ES-I3 (cell line): ENCODE results near the gene NETO2.

Experiments
- H3K36me3 ChIP-seq: 2 replicates; pipeline ENCODE4 v1.6.1; 2013; ENCODE audit warnings: mild to moderate bottlenecking, low read length, control low read depth, moderate library complexity; ENCODE audit not compliant: insufficient read depth
- H3K4me1 ChIP-seq: 2 replicates; pipeline ENCODE4 v1.6.1; 2013; ENCODE audit warnings: mild to moderate bottlenecking, control low read depth, low read length; ENCODE audit not compliant: insufficient read depth
- H3K9ac ChIP-seq: 2 replicates; pipeline ENCODE4 v1.6.1; 2013; ENCODE audit warnings: low read depth, mild to moderate bottlenecking, low read length, moderate library complexity
- H3K9me3 ChIP-seq: 2 replicates; pipeline ENCODE4 v1.6.1; 2013; ENCODE audit warnings: mild to moderate bottlenecking, low read length, moderate library complexity; ENCODE audit not compliant: control insufficient read depth, insufficient read depth

NETO2 gene

DNA sequence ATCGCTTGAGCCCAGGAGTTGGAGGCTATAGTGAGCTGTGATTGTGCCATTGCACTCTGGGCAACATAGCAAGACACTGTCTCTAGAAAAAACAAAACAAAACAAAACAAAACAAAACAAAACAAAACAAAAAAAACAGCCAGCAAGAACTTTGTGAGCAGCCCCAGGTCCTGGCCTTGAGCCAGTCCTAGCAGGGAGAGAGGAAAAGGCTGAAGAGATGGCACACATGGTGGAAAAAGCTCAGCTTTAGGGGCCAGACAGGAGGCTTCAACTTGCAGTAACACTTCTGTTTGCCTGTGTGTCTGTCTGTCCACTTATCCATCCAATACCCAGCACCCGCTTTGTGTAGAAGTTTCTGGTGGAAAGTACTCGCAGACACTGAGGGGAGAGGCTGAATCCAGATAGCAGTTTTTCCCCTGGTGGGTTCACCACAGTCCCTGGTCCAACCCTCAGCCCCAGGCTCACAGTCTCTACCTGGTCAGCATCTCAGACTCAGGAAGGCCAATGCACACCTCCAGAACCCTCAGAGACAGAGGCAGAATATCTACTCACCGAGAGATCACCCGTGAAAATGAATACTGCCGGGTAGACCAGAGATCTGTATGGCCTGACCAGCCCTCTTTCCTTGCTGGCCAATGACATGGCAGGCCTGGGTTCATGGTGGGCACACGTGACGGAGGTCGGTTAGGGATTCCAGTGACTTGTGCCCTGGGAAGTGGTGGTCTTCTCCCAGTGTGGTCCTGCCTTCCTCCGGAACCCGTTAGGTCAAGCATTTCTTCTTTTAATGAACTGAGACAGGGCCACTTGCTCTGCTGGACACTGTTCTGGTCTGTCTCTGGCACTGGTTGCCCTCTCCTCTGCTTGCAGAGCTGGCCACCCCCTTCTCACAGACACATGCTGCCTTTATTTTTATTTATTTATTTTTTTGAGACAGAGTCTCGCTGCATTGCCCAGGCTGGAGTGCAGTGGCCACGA is 90.8 kb downstream of the NETO2 start:
- no peak overlapping the region for H3K9ac ChIP-seq
- H3K4me1 ChIP-seq = no peaks in the 10 kb centered on the region
- H3K36me3 ChIP-seq = no peaks in the 10 kb centered on the region
- H3K9me3 ChIP-seq = no peaks in the 10 kb centered on the region; the same call in 1 of the 2 replicates

DNA sequence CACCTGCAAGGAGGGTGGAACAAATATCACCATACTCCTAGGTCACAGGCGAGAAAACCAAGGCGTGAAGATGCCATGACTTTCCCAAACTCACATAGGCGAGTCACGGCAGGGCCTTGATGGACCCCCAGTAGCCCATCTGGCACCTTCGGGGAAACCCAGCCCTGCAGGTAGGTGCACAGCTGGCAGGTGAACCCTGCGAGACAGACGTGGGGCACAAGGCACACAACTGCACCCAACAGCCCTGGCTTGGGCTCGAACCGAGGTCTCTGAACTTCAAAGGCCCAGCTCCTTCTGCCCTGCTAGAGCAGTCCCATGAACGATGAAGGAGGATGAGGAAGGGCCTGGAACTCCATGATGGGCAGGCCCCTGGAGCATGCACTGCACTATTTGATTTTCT is 92.7 kb downstream of the NETO2 start:
- H3K9ac ChIP-seq = no peak overlapping the region

DNA sequence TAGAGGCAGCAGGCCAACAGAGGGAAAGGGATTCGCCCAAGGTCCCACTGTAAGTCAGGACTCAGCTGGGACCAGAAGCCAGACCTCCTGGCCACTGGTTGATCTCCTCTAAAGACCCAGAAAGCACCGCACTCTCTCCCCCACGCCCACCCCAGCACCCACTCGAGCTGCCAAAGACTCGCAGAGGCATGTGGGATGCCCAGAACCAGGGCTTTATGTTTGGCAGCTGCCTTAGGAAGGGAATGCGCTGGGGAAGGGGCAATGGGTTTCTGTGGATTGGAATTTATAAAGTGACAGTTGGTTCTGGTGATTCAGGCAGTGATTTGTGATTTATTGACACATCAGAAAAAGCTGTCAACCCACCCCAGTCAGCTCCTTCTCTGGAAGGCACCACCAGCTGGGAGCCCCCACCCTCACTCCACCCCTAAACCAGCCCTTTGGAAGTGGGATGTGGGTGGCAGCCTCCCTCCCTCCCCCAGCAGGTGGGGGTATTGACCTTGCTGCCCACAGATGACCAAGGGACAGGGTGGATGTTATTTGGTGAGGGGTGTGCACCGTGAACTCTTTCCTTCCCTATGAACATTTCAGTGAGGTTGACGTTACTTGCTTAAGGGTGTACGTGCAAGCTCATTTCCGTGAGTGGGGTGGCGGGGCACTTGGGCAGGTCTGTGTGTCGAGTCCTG is 93.7 kb downstream of the NETO2 start:
- no peaks in the 10 kb centered on the region; the same call in 1 of the 2 replicates for H3K4me1 ChIP-seq
- H3K9ac ChIP-seq = no peak overlapping the region
- H3K36me3 ChIP-seq = no peaks in the 10 kb centered on the region
- H3K9me3 ChIP-seq = no peaks in the 10 kb centered on the region; the same call in 1 of the 2 replicates

More for the DNA sequence above, 92.7 kb downstream of the NETO2 start:
- Histone ChIP-seq H3K36me3 (no peaks in the 10 kb centered on the region), H3K4me1 (no peaks in the 10 kb centered on the region; the same call in 1 of the 2 replicates), H3K9me3 (no peaks in the 10 kb centered on the region; the same call in 1 of the 2 replicates)

DNA sequence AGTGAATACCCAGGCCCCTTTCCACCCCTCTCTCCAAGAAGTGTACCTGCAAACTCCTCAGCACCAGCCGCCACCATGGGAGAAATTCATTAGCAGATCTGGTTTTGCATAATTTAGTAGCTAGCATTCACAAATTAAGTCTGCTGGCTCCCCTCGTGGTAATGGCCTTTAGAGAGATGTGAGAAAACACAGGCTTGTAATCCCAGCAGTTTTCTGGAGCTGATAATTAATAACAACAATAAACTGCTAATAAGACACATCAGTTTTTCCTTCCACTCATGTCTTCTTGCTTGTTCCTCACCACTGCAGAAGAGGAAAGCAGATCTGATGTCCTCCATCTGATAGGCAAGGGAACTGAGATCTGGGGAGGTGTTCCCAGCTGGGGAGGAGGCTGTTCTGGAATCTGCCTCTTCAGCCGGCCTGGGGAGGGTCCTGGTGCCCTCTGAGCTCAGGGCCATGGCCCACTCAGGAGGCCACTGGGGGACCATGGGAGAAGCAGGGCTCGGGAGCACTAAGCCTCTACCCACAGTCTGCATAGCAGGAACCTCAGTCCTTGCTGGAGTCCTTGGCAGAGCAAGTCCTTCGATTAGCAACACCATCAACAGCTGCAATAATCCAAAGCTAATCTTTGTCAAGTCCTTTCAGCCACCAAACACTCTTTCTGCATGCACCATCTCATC is 96.1 kb downstream of the NETO2 start:
- no peaks in the 10 kb centered on the region; the same call in 1 of the 2 replicates for H3K4me1 ChIP-seq
- no peak overlapping the region for H3K9ac ChIP-seq
- no peaks in the 10 kb centered on the region for H3K9me3 ChIP-seq
- no peaks in the 10 kb centered on the region for H3K36me3 ChIP-seq

DNA sequence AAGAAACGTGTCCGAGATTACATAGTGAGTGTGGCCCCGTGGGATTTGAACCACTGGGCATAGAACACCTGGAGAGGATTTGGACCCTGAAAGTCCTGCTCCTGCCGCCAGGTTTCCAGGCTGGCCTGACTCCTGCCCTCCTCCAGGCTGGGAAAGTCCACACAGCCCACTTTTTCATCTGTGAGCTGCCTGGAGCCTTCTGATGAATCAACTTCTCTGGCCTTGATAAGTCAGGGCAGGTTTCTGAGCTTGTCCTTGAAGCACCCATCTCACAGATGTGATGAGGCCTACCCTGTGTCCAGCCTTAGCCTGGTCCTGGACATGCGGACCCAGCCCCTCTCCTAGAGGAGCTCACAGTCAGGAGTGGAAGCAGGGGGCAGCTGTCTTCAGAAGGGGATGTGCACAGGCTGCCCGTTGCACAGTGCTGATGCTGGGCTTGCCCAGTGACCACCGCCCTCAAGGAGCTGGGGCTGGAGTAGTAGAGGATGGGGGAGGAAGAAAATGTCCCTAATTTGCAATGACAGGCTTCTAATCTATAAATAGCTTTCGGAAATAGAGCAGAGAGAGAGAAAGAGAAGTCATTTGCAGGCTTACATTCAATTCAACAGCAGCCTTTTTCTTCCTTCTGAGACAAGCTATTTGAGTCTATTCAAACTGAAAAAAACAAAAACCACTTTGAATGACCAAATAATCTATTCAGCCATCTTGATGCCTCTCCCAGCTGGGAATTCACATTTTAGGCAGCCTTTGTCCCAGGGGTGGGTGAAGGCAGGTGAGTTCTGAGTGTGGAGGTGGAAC is 96.8 kb downstream of the NETO2 start:
- H3K9ac ChIP-seq = no peak overlapping the region
- H3K4me1 ChIP-seq = no peaks in the 10 kb centered on the region; the same call in 1 of the 2 replicates
- H3K9me3 ChIP-seq = no peaks in the 10 kb centered on the region
- no peaks in the 10 kb centered on the region for H3K36me3 ChIP-seq

DNA sequence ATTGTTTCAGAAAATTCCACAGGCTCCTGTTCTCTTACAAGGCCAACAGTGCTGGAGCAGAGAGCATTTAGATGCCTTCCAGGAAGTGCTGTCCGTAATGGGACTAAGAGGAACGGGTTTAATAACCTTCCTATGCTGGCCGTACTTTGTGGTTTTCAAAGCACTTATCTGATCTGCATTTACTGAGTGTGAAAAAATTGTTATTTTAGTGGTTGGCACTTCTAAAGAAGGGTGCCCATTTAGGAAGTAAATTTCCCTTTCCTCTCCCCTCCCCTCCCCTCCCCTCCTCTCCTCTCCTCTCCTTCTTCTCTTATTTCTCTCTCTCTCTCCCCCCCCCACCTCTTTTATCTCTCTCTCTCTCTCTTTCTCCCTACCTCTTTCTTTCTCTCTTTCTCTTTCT is 98.3 kb downstream of the NETO2 start:
- Histone ChIP-seq H3K36me3 (no peaks in the 10 kb centered on the region), H3K9me3 (no peaks in the 10 kb centered on the region), H3K9ac (no peak overlapping the region), H3K4me1 (no peaks in the 10 kb centered on the region; the same call in 1 of the 2 replicates)

DNA sequence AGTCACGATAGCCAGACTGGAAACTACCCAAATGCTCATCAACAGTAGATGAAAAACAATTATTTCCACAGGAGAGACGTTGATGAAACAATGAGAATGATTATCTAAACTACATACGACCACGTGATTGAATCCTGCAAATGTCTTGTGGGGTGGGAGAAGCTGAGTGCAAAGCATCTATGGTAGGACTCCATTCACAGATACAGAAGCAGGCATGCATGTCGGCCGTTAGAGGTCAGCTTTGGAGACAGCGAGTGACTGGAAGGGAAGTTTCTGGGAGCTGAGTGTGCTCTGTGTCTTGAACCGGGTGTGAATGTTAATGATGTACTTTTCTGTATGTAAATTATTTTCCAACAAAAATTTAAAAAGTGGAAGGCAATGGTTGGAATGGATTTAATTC is 98.7 kb downstream of the NETO2 start:
- no peaks in the 10 kb centered on the region for H3K9me3 ChIP-seq
- H3K9ac ChIP-seq = no peak overlapping the region
- no peaks in the 10 kb centered on the region; the same call in 1 of the 2 replicates for H3K4me1 ChIP-seq
- H3K36me3 ChIP-seq = no peaks in the 10 kb centered on the region

DNA sequence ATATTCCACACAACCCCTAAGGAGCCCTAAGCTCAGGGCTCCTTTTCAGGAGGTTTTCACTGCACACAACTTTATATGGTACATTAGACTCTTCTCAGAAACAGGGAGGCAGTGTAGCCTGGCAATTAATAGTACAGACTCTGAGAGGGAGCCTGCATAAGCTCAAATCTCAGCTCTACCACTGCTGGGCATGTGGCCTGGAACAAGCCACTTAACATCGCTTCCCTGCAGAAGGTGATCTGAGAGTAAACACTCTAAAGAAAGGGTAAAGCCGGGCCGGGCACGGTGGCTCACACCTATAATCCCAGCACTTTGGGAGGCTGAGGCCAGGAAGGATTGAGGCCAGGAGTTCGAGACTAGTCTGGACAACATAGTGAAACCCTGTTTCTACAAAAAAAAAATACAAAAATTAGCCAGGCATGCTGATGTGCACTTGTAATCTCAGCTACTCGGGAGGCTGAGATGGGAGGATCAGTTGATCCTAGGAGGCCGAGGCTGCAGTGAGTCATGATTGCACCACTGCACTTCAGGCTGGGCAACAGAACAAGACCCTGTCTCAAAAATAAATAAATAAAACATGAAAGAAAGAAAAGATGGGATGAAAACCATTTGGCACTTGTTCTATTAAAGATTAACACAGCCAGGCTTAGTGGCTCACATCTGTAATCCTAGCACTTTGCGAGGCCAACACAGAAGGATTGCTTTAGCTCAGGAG is 99.6 kb downstream of the NETO2 start:
- no peaks in the 10 kb centered on the region for H3K36me3 ChIP-seq
- H3K9me3 ChIP-seq = no peaks in the 10 kb centered on the region
- no peak overlapping the region for H3K9ac ChIP-seq
- H3K4me1 ChIP-seq = no peaks in the 10 kb centered on the region; the same call in 1 of the 2 replicates

DNA sequence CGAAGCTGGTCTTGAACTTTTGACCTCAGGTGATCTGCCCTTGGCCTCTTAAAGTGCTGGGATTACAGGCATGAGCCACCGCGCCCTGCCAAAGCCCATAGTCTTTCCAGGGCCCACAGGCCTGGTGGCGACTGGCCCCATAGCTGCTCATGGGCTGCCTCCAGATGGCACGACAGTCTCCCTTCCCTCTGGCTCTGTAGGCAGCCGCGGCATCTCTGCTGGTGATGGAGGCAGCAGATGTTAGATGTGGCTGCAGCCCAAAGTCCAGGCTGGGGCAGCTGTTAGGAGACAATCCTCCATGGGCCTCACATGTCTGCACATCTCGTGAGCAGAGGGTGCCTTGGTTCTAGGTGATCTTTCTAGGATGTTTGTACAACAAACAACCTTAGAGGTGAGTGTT is 100.5 kb downstream of the NETO2 start:
- no peaks in the 10 kb centered on the region for H3K36me3 ChIP-seq
- no peaks in the 10 kb centered on the region for H3K9me3 ChIP-seq
- H3K9ac ChIP-seq = no peak overlapping the region
- no peaks in the 10 kb centered on the region; the same call in 1 of the 2 replicates for H3K4me1 ChIP-seq

DNA sequence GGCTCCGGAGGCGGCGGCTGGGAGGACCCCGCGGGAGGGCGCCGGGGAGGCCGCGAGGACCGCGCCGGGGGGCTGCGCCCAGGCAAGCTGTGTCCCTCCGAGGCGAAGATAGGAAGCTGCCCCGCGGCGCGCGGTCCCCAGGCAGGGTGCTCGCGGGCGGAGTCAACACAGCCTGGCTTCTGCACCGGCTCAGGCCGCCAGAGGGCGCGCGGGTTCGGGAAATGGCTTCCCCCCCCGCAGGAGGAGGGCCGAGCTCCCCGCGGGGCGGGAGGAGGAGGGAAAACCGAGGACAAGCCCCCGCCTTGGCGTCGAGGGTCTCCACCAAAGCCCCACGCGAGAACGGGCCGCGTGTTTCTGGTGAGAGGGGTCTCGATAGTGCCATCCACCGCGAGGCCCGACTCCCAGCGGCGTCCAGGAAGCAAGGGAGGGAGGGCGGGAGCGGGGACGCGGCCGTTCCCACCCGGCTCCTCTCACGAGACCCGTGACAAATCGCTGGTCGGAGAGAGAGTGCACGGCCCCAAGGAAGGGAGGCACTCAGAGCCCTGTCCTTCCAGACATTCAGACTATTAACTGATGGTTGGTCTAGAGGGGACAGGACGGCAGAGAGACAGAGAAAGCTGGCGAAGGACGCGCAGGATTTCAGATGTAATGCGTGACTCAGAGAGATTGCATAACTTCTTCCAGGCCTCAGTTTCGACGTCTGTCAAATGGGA is 105.8 kb downstream of the NETO2 start:
- no peaks in the 10 kb centered on the region for H3K36me3 ChIP-seq
- no peaks in the 10 kb centered on the region for H3K9me3 ChIP-seq
- no peaks in the 10 kb centered on the region for H3K4me1 ChIP-seq
- H3K9ac ChIP-seq = peak overlapping the region; percentile 60

DNA sequence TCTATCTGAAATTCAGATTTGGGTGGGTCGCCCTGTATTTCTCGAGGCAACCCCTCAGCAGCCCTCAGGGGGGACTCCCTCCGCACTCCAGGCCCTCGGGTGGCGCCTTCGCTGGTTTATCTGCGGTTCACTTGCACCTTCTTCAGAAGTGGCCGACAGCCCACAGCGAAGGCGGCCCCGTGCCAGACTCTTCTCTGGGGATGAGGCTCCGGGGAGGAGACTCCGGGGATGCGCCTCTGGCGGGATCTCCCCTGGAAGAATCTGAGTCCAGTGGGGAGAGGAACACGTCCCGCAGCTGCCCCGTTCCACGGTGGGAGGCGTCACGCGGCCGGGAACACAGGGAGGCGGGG is 106.4 kb downstream of the NETO2 start:
- no peaks in the 10 kb centered on the region for H3K4me1 ChIP-seq
- no peaks in the 10 kb centered on the region for H3K9me3 ChIP-seq
- peak overlapping the region; percentile 60 for H3K9ac ChIP-seq
- no peaks in the 10 kb centered on the region for H3K36me3 ChIP-seq

DNA sequence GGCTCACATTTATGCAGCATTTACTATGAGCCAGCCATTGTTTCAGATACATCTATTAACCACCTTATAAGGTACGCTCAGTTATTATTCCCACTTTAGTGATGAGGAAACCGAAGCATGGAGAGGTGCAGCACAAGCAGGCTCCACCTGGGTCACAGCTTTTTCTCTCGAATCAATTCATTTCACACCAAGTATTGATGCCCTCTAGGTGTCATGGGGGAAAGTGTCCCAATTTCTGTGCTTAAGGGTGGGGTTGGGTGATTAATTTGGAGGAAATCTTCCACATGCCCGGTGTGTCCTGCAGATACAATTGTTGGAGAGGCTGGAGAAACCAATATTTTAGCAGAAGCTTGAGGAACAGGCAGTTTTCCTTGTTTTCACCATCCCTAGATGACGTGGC is 107.5 kb downstream of the NETO2 start:
- Histone ChIP-seq H3K9ac (no peak overlapping the region), H3K36me3 (no peaks in the 10 kb centered on the region), H3K9me3 (no peaks in the 10 kb centered on the region), H3K4me1 (no peaks in the 10 kb centered on the region)

DNA sequence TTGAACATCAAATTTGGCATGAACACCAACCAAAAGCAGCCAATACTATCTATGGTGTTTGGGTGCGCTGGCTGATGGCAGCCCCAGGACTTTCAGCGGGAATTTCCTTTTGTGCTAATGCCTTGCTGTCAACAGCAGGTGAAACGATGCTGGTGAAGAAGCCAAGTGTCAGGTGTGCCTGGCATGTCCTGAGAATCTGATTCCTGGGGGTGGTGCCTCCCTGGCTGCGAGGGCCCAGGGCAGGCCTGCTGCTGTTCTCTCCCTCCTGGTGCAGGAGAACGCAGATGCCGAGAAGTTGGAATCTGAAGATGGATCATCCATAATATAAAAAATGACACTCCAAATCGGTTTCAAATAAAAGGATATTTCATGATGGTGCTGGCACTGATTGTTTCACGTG is 108.3 kb downstream of the NETO2 start:
- Histone ChIP-seq H3K36me3 (no peaks in the 10 kb centered on the region), H3K4me1 (no peaks in the 10 kb centered on the region), H3K9me3 (no peaks in the 10 kb centered on the region), H3K9ac (no peak overlapping the region)
